ENCODE measurements around the gene REV3L.
A peak's percentile ranks its signal among the peaks of the same experiment; 100 is the strongest.
"Not testable (repeated sequence)": the region's sequence is repeated elsewhere in the genome, so short reads cannot be mapped to it uniquely, and the experiment has no call there.

The REV3L gene

GRCh38 chr6:111339294-111339693 is 143.7 kb downstream of the REV3L start:
- TF ChIP-seq POLR2AphosphoS5 (IDR thresholded peaks at IDR 0.05; ENCODE audit: low read depth, low read length) (no peak), TAF1 (IDR thresholded peaks at IDR 0.05; ENCODE audit: borderline replicate concordance, low read depth, low read length) (no peak), POLR2A (IDR thresholded peaks at IDR 0.05; ENCODE audit: low read depth, low read length) (no peak)
- FAIRE-seq (no peak), DNase-seq (ENCODE audit: insufficient read length) (no peak)

GRCh38 chr6:111338843-111339242 is 144.2 kb downstream of the REV3L start:
- TF ChIP-seq POLR2A (IDR thresholded peaks at IDR 0.05; ENCODE audit: low read depth, low read length), result no peak
- TF ChIP-seq TAF1 (IDR thresholded peaks at IDR 0.05; ENCODE audit: borderline replicate concordance, low read depth, low read length), result no peak
- no peak for TF ChIP-seq POLR2AphosphoS5 (IDR thresholded peaks at IDR 0.05; ENCODE audit: low read depth, low read length)
- DNase-seq (ENCODE audit: insufficient read length) (peak; percentile 14), FAIRE-seq (peak; percentile 96)

- TF ChIP-seq POLR2A (IDR thresholded peaks at IDR 0.05; ENCODE audit: low read depth, low read length), result no peak
- no peak for TF ChIP-seq POLR2AphosphoS5 (IDR thresholded peaks at IDR 0.05; ENCODE audit: low read depth, low read length)
- TF ChIP-seq TAF1 (IDR thresholded peaks at IDR 0.05; ENCODE audit: borderline replicate concordance, low read depth, low read length), result no peak
- no peak for FAIRE-seq
These were observed 145.2 kb downstream of the REV3L start for GRCh38 chr6:111337829-111338236.

GRCh38 chr6:111329882-111330633 is 153.0 kb downstream of the REV3L start:
- no peak for DNase-seq (ENCODE audit: insufficient read length)
- TF ChIP-seq TAF1 (IDR thresholded peaks at IDR 0.05; ENCODE audit: borderline replicate concordance, low read depth, low read length), result no peak
- peak; percentile 74 for FAIRE-seq

More at GRCh38 chr6:111337829-111338236, 145.2 kb downstream of the REV3L start:
- DNase-seq (ENCODE audit: insufficient read length), result no peak

GRCh38 chr6:111326563-111326962 is 156.5 kb downstream of the REV3L start:
- DNase-seq (ENCODE audit: insufficient read length) (no peak), FAIRE-seq (no peak)

GRCh38 chr6:111322145-111322544 is 160.9 kb downstream of the REV3L start:
- no peak for TF ChIP-seq POLR2AphosphoS5 (IDR thresholded peaks at IDR 0.05; ENCODE audit: low read depth, low read length)
- TF ChIP-seq TAF1 (IDR thresholded peaks at IDR 0.05; ENCODE audit: borderline replicate concordance, low read depth, low read length), result no peak
- no peak for TF ChIP-seq POLR2A (IDR thresholded peaks at IDR 0.05; ENCODE audit: low read depth, low read length)
- no peak for FAIRE-seq
- no peak for DNase-seq (ENCODE audit: insufficient read length)

More at GRCh38 chr6:111326563-111326962, 156.5 kb downstream of the REV3L start:
- TF ChIP-seq POLR2AphosphoS5 (IDR thresholded peaks at IDR 0.05; ENCODE audit: low read depth, low read length) (no peak), POLR2A (IDR thresholded peaks at IDR 0.05; ENCODE audit: low read depth, low read length) (no peak), TAF1 (IDR thresholded peaks at IDR 0.05; ENCODE audit: borderline replicate concordance, low read depth, low read length) (no peak)

GRCh38 chr6:111307950-111308349 is 175.1 kb downstream of the REV3L start:
- FAIRE-seq, result not testable (repeated sequence)

GRCh38 chr6:111307275-111307858 is 175.7 kb downstream of the REV3L start:
- no peak for FAIRE-seq
- TF ChIP-seq TAF1 (IDR thresholded peaks at IDR 0.05; ENCODE audit: borderline replicate concordance, low read depth, low read length), result no peak
- TF ChIP-seq POLR2A (IDR thresholded peaks at IDR 0.05; ENCODE audit: low read depth, low read length), result no peak
- TF ChIP-seq POLR2AphosphoS5 (IDR thresholded peaks at IDR 0.05; ENCODE audit: low read depth, low read length), result no peak
- DNase-seq (ENCODE audit: insufficient read length), result no peak

More at GRCh38 chr6:111307950-111308349, 175.1 kb downstream of the REV3L start:
- not testable (repeated sequence) for DNase-seq (ENCODE audit: insufficient read length)

GRCh38 chr6:111306104-111306888 is 176.7 kb downstream of the REV3L start:
- no peak for TF ChIP-seq TAF1 (IDR thresholded peaks at IDR 0.05; ENCODE audit: borderline replicate concordance, low read depth, low read length)
- no peak for TF ChIP-seq POLR2AphosphoS5 (IDR thresholded peaks at IDR 0.05; ENCODE audit: low read depth, low read length)
- no peak for TF ChIP-seq POLR2A (IDR thresholded peaks at IDR 0.05; ENCODE audit: low read depth, low read length)
- DNase-seq (ENCODE audit: insufficient read length) (no peak), FAIRE-seq (no peak)

GRCh38 chr6:111301946-111302345 is 181.1 kb downstream of the REV3L start:
- FAIRE-seq (no peak), DNase-seq (ENCODE audit: insufficient read length) (no peak)
- TF ChIP-seq TAF1 (IDR thresholded peaks at IDR 0.05; ENCODE audit: borderline replicate concordance, low read depth, low read length), result no peak
- no peak for TF ChIP-seq POLR2AphosphoS5 (IDR thresholded peaks at IDR 0.05; ENCODE audit: low read depth, low read length)
- TF ChIP-seq POLR2A (IDR thresholded peaks at IDR 0.05; ENCODE audit: low read depth, low read length), result no peak

GRCh38 chr6:111300938-111301800 is 181.8 kb downstream of the REV3L start:
- not testable (repeated sequence) for DNase-seq (ENCODE audit: insufficient read length)
- FAIRE-seq, result peak; percentile 64
